GM12873 (cell line): ENCODE measurements around the gene CCDC175.

Experiments used
- TF ChIP-seq, protein P1 (sequence below): IDR thresholded peaks from 2 replicates; pipeline ENCODE4 v1.5.1; 2012; ENCODE audit warnings: low read depth, mild to moderate bottlenecking, moderate library complexity, low read length, control low read depth; ENCODE audit not compliant: insufficient read depth; ENCODE audit errors: missing control alignments

CCDC175 gene

DNA sequence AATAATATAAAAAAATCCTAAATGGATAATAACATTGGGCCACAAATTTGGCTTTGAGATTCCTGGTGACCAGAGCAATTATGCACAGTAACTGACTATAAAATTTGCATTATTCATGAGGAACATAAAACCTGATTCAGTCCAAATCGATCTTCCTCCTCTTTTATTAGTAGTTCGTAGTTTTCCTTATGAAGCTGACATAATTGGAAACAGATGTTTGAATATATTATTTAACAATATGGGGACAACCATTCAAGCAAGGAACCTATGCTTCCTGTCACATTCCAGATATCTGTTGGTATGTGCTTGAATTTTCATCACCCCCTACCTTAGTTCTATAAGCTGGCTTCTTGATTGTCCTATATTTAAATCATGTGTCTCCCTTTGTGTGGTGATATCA lies 34.9 kb downstream of the CCDC175 start:
- TF ChIP-seq, protein P1, sequence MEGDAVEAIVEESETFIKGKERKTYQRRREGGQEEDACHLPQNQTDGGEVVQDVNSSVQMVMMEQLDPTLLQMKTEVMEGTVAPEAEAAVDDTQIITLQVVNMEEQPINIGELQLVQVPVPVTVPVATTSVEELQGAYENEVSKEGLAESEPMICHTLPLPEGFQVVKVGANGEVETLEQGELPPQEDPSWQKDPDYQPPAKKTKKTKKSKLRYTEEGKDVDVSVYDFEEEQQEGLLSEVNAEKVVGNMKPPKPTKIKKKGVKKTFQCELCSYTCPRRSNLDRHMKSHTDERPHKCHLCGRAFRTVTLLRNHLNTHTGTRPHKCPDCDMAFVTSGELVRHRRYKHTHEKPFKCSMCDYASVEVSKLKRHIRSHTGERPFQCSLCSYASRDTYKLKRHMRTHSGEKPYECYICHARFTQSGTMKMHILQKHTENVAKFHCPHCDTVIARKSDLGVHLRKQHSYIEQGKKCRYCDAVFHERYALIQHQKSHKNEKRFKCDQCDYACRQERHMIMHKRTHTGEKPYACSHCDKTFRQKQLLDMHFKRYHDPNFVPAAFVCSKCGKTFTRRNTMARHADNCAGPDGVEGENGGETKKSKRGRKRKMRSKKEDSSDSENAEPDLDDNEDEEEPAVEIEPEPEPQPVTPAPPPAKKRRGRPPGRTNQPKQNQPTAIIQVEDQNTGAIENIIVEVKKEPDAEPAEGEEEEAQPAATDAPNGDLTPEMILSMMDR, result no peak

DNA sequence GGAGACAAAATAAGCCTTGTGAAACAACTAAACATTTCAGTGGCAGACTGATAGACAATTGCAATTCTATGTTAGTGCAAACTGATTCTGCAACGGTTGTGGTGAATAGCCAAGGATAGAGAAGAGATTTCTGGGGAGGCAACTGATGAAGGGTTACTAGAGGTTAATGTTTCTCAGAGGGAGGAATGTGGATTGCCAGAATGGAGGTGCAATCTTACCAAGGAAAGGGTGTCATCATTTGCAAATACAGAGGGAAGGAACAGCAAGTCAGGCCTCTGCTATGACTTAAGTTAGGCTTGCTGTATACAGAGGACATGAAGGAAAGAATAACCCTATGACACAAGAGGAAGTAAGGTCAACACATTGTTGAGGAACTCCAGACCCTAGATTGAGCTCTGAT lies 35.8 kb downstream of the CCDC175 start:
- TF ChIP-seq, protein P1, result no peak

DNA sequence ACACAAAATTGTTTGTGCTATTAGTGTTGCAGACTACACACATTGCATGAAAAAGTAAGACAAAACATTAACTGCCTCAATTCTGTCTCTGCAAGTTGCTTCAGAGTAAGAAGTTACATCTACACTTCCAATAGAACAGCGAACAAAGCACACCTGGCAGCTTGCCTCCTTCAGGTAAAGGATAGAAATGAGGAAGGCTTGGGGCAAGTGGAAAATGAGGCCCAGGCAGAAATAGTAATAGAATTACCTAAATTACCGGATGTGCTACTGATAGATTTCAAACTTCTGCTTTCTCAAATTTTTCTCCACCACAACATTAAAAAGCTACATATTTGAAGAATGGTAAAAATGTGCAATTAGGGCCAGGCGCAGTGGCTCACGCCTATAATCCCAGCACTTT lies 37.7 kb downstream of the CCDC175 start:
- TF ChIP-seq, protein P1, result no peak

DNA sequence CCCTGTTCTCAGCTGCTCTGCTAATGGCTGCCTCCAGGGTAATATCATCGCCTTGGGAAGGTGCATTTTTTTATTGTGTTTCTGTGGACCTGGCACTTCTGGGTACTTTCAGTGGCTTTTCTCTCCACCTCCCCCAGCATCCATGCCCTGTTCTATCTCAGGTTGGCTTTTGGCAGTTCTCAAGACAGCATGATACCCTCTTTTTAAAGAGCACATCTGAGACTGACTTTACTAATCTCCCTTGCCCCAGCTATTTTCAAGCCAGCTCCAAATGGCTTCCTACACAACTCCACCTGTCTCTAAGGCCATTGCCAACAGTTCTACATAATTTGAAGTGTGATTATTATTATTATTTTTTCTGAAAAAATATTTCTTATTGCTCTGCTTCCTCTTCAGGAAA lies 39.1 kb downstream of the CCDC175 start:
- TF ChIP-seq, protein P1, result no peak

DNA sequence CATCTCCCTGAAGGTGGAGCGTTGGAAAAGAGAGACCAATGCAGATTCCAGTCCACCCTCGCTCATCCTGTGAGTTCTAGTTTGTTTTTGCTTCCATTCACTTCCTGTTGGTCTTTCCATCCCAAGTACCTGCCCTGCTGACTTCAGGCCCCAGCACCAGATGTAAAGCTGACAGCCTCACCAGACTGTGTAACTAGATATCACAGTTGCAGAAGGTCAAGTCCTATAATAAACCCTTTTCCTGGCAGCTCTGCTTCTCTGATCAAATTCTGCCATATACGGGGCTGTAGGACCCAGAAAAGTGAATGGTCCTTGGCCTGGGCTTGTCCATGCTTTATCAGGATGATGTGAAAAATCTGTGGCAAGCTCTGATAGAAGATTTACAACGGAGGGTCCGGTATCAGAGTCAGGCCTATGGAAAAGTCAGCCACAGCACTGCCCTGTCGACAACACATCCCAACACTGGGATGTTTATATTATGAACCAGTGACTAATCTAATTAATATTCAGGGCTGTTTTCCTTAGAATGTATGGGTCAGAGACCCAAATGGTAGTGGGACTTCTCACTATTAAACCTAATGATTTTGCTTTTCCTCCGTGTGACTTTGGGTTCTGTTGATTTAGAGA lies 42.1 kb downstream of the CCDC175 start:
- TF ChIP-seq, protein P1, result no peak

DNA sequence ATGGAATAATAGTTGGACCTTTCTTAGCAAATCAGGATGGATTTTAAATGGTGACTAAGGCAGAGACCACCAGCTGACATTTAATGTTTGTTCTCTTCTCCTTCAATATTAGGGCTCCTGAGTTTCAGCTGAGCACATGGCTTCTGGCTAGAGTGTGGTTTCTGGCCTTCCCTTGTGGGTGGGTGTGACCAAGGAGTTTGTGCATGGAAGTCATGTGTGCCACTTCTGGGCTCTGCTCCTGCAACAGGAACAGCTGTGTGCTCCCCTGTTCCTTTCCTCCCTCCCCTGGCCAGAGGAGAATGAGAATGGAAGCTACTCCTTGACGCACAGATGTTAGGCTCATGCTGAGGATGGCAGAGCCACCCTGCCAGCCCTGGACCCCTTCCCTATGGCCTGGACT lies 44.2 kb downstream of the CCDC175 start:
- TF ChIP-seq, protein P1, result no peak

DNA sequence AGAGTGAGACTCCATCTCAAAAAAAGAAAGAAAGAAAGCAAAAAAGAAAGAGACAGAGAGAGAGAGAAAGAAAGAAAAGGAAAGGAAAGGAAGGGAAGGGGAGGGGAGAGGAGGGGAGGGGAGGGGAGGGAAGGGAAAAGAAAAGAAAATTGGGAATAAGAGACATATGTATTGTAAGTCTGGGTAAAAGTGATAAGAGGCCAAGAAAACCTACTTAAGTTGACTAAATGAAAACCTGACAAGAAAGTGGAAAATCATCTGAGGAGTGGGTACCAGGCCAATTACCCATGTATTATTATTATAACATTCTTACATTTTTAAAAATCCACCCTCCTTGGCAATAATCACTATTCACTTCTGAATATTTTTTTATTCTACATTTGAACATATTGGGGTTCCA lies 46.3 kb downstream of the CCDC175 start:
- TF ChIP-seq, protein P1, result no peak
